ENCODE data around the gene DSTN.
A peak's percentile ranks its signal among the peaks of the same experiment; 100 is the strongest.

DSTN gene

DNA sequence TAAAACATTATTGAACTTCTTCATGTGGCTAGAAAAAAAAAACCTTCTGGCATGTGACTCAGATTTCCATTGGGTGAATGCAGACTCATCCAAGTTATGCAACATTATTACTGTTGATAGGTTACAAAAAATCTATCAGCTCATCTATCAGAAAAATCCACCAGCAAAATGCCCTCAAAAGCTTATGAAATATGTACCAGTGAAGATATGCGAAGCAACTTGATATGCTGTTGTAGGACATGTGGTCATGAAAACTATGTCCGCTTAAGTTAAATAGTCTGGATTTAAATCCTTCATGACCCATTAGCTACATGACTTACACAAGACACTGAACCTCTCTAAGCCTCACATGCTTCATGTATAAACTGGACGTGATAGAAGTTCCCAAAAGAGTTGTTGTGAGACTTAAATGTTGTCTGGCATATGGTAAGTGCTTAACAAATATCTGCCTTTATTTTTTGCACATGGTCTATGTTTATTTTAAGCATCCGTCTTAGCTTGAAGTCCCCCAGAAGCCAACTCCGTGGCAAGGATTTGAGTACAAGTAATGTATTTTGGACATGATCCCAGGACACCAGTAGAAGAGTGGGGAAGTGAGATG lies 26.2 kb upstream of the DSTN start:
- no peak overlapping the region for H3K4me3 ChIP-seq (replicated peaks; ENCODE audit: low read depth, low read length)
- peak; percentile 58 for DNase-seq (ENCODE audit: low read depth)
- TF ChIP-seq, protein P1, sequence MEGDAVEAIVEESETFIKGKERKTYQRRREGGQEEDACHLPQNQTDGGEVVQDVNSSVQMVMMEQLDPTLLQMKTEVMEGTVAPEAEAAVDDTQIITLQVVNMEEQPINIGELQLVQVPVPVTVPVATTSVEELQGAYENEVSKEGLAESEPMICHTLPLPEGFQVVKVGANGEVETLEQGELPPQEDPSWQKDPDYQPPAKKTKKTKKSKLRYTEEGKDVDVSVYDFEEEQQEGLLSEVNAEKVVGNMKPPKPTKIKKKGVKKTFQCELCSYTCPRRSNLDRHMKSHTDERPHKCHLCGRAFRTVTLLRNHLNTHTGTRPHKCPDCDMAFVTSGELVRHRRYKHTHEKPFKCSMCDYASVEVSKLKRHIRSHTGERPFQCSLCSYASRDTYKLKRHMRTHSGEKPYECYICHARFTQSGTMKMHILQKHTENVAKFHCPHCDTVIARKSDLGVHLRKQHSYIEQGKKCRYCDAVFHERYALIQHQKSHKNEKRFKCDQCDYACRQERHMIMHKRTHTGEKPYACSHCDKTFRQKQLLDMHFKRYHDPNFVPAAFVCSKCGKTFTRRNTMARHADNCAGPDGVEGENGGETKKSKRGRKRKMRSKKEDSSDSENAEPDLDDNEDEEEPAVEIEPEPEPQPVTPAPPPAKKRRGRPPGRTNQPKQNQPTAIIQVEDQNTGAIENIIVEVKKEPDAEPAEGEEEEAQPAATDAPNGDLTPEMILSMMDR (IDR thresholded peaks at IDR 0.05; ENCODE audit: low read length, missing control alignments) = no peak

DNA sequence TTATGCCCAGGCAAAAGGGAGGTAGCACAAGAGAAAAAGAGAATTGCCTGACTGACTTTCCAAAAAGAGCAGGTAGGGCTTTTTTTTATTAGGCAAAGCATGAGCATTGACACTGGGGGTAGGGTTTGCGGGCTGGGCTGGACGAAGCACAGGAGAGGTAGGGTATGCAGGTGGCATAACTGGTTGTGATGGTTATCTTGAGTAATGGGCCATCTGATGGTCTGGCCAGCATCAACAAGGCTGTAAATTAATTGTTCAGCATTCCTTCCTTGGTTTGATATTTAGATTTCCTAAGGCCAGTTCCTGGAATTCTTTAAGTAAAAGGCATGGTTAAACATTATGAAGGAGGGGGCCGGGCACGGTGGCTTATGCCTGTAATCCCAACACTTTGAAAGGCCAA lies 24.7 kb upstream of the DSTN start:
- TF ChIP-seq, protein P1 (IDR thresholded peaks at IDR 0.05; ENCODE audit: low read length, missing control alignments) = no peak
- no peak overlapping the region for H3K4me3 ChIP-seq (replicated peaks; ENCODE audit: low read depth, low read length)
- no peak for DNase-seq (ENCODE audit: low read depth)

DNA sequence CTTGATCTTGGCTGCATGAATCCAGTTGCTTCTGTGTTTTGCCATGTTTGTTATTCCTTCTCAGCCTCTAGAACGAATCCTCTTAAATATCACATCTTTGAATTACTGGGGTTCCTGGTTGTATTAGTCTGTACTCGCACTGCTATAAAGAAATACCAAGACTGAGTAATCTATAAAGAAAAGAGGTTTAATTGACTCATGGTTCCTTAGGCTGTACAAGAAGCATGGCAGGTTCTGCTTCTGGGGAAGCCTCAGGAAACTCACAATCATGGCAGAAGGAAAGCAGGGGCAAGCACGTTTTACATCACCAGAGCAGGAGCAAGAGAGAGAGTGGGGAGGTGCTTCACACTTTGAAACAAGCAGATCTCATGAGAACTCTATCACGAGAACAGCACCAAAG lies 20.7 kb upstream of the DSTN start:
- no peak overlapping the region for H3K4me3 ChIP-seq (replicated peaks; ENCODE audit: low read depth, low read length)
- DNase-seq (ENCODE audit: low read depth) = no peak
- TF ChIP-seq, protein P1 (IDR thresholded peaks at IDR 0.05; ENCODE audit: low read length, missing control alignments) = no peak

DNA sequence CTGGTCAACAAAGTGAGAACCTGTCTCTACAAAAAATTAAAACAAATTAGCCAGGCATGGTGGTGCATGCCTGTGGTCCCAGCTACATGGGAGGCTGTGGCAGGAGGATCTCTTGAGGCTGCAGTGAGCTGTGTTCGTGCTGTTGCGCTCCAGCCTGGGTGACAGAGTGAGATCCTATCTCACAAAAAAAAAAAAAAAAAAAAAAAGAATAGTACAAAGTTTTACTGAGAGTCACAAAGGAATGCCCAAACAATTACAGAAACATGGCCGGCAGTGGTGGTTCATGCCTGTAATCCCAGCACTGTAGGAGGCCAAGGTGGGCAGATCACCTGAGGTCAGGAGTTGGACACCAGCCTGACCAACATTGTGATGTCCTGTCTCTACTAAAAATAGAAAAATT lies 14.8 kb upstream of the DSTN start:
- no peak for DNase-seq (ENCODE audit: low read depth)
- TF ChIP-seq, protein P1 (IDR thresholded peaks at IDR 0.05; ENCODE audit: low read length, missing control alignments) = no peak
- H3K4me3 ChIP-seq (replicated peaks; ENCODE audit: low read depth, low read length) = no peak overlapping the region

DNA sequence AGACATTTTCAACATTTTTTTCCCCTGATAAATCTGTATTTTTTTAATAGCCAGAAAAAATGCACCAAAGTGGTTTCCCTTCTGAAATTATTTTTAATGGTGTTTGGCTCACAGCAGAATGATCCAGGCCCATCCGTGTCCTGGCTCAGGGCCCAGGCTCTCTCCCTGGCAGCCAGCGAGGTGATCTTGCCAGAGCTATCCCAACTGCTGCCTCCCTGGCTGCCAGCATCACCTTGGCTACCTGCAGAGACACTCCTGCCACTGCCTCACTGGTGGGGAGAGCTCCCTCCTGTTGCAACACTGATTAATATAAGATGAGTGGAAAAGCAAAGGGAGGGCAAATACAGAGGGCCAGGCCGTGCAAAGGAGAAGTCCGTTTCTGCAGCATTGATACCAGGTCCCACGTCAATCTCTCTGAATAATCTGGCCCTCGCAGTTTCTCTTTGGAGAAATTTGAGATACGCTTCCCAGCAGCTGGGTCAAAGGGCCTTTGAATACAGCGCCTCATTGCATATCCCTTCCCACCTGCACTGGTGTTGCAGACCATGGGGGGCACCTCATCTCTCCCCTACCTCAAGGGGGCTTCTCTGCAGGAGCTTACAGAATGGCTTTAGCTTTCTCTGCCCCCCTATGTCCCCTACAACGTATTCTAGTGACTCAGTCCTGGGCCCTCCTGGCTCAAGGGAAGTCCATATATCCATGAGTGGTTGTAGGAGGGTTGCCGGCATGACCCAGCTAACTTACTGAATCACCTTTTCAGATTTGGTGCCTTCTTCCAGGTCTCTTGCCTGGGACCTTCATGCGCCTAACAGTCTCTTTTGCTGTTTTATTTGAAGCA lies 12.8 kb upstream of the DSTN start:
- TF ChIP-seq, protein P1 (IDR thresholded peaks at IDR 0.05; ENCODE audit: low read length, missing control alignments) = no peak
- peak; percentile 47 for DNase-seq (ENCODE audit: low read depth)
- no peak overlapping the region for H3K4me3 ChIP-seq (replicated peaks; ENCODE audit: low read depth, low read length)

DNA sequence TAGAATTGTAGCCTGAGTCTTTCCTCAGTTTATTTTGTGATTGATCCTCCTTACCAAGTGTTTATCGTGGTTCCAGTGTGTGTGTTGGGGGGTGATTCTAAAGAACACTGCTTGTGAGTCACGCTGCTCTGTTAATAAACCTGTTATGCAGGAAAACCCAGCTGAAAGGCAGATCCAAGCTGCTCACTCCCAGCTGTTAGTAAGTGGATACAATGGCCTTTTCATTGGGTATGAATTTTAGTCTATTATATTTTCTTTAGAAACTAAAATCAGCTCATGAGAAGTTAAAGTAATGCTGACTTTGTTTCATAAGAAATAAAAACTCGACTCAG lies 12.2 kb upstream of the DSTN start:
- H3K4me3 ChIP-seq (replicated peaks; ENCODE audit: low read depth, low read length) = peak overlapping the region; percentile 48
- TF ChIP-seq, protein P1 (IDR thresholded peaks at IDR 0.05; ENCODE audit: low read length, missing control alignments) = no peak

More for the DNA sequence above, 12.2 kb upstream of the DSTN start:
- peak; percentile 76 for DNase-seq (ENCODE audit: low read depth)
